ENCODE measurements around the gene SORCS2. TPM values are rescaled to one million over a fixed set of nuclear protein-coding genes. Genes with fewer than 3 reads are reported as not detected.
"Not testable (repeated sequence)": the region's sequence is repeated elsewhere in the genome, so short reads cannot be mapped to it uniquely, and the experiment has no call there.

SORCS2 gene
- total RNA-seq, 1 donor from 2014 or later, result not detected

- H3K27me3 Mint-ChIP-seq (ENCODE audit: insufficient read depth); H3K36me3 Mint-ChIP-seq (ENCODE audit: low read depth); DNase-seq (ENCODE audit: low spot score); intact Hi-C loops (cut with micrococcal nuclease); H3K4me1 Mint-ChIP-seq (ENCODE audit: low read depth); H3K4me3 Mint-ChIP-seq; H3K27ac Mint-ChIP-seq: not testable (repeated sequence)
- H3K9me3 Mint-ChIP-seq, result peaks cover 42% of the 10 kb centered on the region
These were observed 385.2 kb downstream of the SORCS2 start for GRCh38 chr4:7577361-7578039.

GRCh38 chr4:7581477-7581876, 389.1 kb downstream of the SORCS2 start:
- H3K9me3 Mint-ChIP-seq, result peaks cover 39% of the 10 kb centered on the region
- no peak overlapping the region for H3K4me3 Mint-ChIP-seq
- H3K4me1 Mint-ChIP-seq (ENCODE audit: low read depth), result no peaks in the 10 kb centered on the region
- H3K36me3 Mint-ChIP-seq (ENCODE audit: low read depth), result peaks cover under 1% of the 10 kb centered on the region
- intact Hi-C loops (cut with micrococcal nuclease), result no loop called here
- H3K27ac Mint-ChIP-seq, result no peak overlapping the region
- H3K27me3 Mint-ChIP-seq (ENCODE audit: insufficient read depth), result no peaks in the 10 kb centered on the region
- DNase-seq (ENCODE audit: low spot score), result no peak

- Mint-ChIP-seq H3K27ac (no peak overlapping the region), H3K4me1 (ENCODE audit: low read depth) (no peaks in the 10 kb centered on the region), H3K9me3 (peaks cover 30% of the 10 kb centered on the region), H3K36me3 (ENCODE audit: low read depth) (no peaks in the 10 kb centered on the region), H3K27me3 (ENCODE audit: insufficient read depth) (no peaks in the 10 kb centered on the region), H3K4me3 (no peak overlapping the region)
- intact Hi-C loops (cut with micrococcal nuclease), result no loop called here
- DNase-seq (ENCODE audit: low spot score), result no peak
These were observed 390.2 kb downstream of the SORCS2 start for GRCh38 chr4:7582313-7583097.

- peaks cover 21% of the 10 kb centered on the region for H3K9me3 Mint-ChIP-seq
- no peaks in the 10 kb centered on the region for H3K4me1 Mint-ChIP-seq (ENCODE audit: low read depth)
- no peak overlapping the region for H3K27ac Mint-ChIP-seq
- intact Hi-C loops (cut with micrococcal nuclease), result no loop called here
- H3K4me3 Mint-ChIP-seq, result no peak overlapping the region
- H3K27me3 Mint-ChIP-seq (ENCODE audit: insufficient read depth), result no peaks in the 10 kb centered on the region
- no peak for DNase-seq (ENCODE audit: low spot score)
- H3K36me3 Mint-ChIP-seq (ENCODE audit: low read depth), result no peaks in the 10 kb centered on the region
These were observed 391.8 kb downstream of the SORCS2 start for GRCh38 chr4:7584098-7584497.

- Mint-ChIP-seq H3K27ac (no peak overlapping the region), H3K4me3 (no peak overlapping the region), H3K9me3 (peaks cover 16% of the 10 kb centered on the region), H3K27me3 (ENCODE audit: insufficient read depth) (no peaks in the 10 kb centered on the region), H3K4me1 (ENCODE audit: low read depth) (no peaks in the 10 kb centered on the region), H3K36me3 (ENCODE audit: low read depth) (no peaks in the 10 kb centered on the region)
- DNase-seq (ENCODE audit: low spot score), result no peak
- intact Hi-C loops (cut with micrococcal nuclease), result no loop called here
These were observed 392.3 kb downstream of the SORCS2 start for GRCh38 chr4:7584606-7585159.

- DNase-seq (ENCODE audit: low spot score), result no peak
- Mint-ChIP-seq H3K4me3 (no peak overlapping the region), H3K36me3 (ENCODE audit: low read depth) (no peaks in the 10 kb centered on the region), H3K9me3 (peaks cover 12% of the 10 kb centered on the region), H3K27me3 (ENCODE audit: insufficient read depth) (no peaks in the 10 kb centered on the region), H3K27ac (no peak overlapping the region), H3K4me1 (ENCODE audit: low read depth) (no peaks in the 10 kb centered on the region)
- intact Hi-C loops (cut with micrococcal nuclease), result no loop called here
These were observed 393.4 kb downstream of the SORCS2 start for GRCh38 chr4:7585768-7586167.

GRCh38 chr4:7587433-7588405, 395.4 kb downstream of the SORCS2 start:
- no peak for DNase-seq (ENCODE audit: low spot score)
- H3K9me3 Mint-ChIP-seq, result peaks cover 12% of the 10 kb centered on the region
- no peak overlapping the region for H3K4me3 Mint-ChIP-seq
- H3K27me3 Mint-ChIP-seq (ENCODE audit: insufficient read depth), result no peaks in the 10 kb centered on the region
- no peaks in the 10 kb centered on the region for H3K4me1 Mint-ChIP-seq (ENCODE audit: low read depth)
- H3K36me3 Mint-ChIP-seq (ENCODE audit: low read depth), result no peaks in the 10 kb centered on the region
- intact Hi-C loops (cut with micrococcal nuclease), result no loop called here
- no peak overlapping the region for H3K27ac Mint-ChIP-seq

GRCh38 chr4:7590189-7590588, 397.9 kb downstream of the SORCS2 start:
- no peaks in the 10 kb centered on the region for H3K27me3 Mint-ChIP-seq (ENCODE audit: insufficient read depth)
- H3K36me3 Mint-ChIP-seq (ENCODE audit: low read depth), result no peaks in the 10 kb centered on the region
- no peak overlapping the region for H3K4me3 Mint-ChIP-seq
- intact Hi-C loops (cut with micrococcal nuclease), result no loop called here
- H3K4me1 Mint-ChIP-seq (ENCODE audit: low read depth), result no peaks in the 10 kb centered on the region
- no peak overlapping the region for H3K27ac Mint-ChIP-seq
- peaks cover 5% of the 10 kb centered on the region for H3K9me3 Mint-ChIP-seq
- no peak for DNase-seq (ENCODE audit: low spot score)

- no peaks in the 10 kb centered on the region for H3K27me3 Mint-ChIP-seq (ENCODE audit: insufficient read depth)
- intact Hi-C loops (cut with micrococcal nuclease), result no loop called here
- H3K36me3 Mint-ChIP-seq (ENCODE audit: low read depth), result no peaks in the 10 kb centered on the region
- H3K4me1 Mint-ChIP-seq (ENCODE audit: low read depth), result no peaks in the 10 kb centered on the region
- H3K9me3 Mint-ChIP-seq, result peaks cover 5% of the 10 kb centered on the region
- no peak for DNase-seq (ENCODE audit: low spot score)
- no peak overlapping the region for H3K4me3 Mint-ChIP-seq
- no peak overlapping the region for H3K27ac Mint-ChIP-seq
These were observed 398.6 kb downstream of the SORCS2 start for GRCh38 chr4:7590899-7591298.

- H3K27ac Mint-ChIP-seq, result no peak overlapping the region
- H3K4me3 Mint-ChIP-seq, result no peak overlapping the region
- no peak for DNase-seq (ENCODE audit: low spot score)
- H3K4me1 Mint-ChIP-seq (ENCODE audit: low read depth), result no peaks in the 10 kb centered on the region
- intact Hi-C loops (cut with micrococcal nuclease), result no loop called here
- peaks cover 5% of the 10 kb centered on the region for H3K9me3 Mint-ChIP-seq
- H3K27me3 Mint-ChIP-seq (ENCODE audit: insufficient read depth), result no peaks in the 10 kb centered on the region
- no peaks in the 10 kb centered on the region for H3K36me3 Mint-ChIP-seq (ENCODE audit: low read depth)
These were observed 399.2 kb downstream of the SORCS2 start for GRCh38 chr4:7591409-7592053.

GRCh38 chr4:7593646-7594412, 401.5 kb downstream of the SORCS2 start:
- intact Hi-C loops (cut with micrococcal nuclease), result no loop called here
- no peaks in the 10 kb centered on the region for H3K4me1 Mint-ChIP-seq (ENCODE audit: low read depth)
- H3K36me3 Mint-ChIP-seq (ENCODE audit: low read depth), result no peaks in the 10 kb centered on the region
- H3K27ac Mint-ChIP-seq, result no peak overlapping the region
- H3K4me3 Mint-ChIP-seq, result no peak overlapping the region
- no peaks in the 10 kb centered on the region for H3K27me3 Mint-ChIP-seq (ENCODE audit: insufficient read depth)
- peaks cover 2% of the 10 kb centered on the region for H3K9me3 Mint-ChIP-seq
- DNase-seq (ENCODE audit: low spot score), result no peak

Measured in activated T-helper 1 cell treated with anti-CD3 and anti-CD28 coated beads, Interleukin-12 subunit alpha, Interleukin-12 subunit beta, Interleukin-2, Interleukin-4 antibody, amounts not matched to agents 30 ng/mL and 10 ng/mL and 1 ng/mL, durations not matched to agents 14 hours and 24 hours and 36 hours (primary cell).